DND-41 (cell line): ENCODE measurements around the gene NPC2.

Experiments
- ATAC-seq: fragments of 200-7000 bp; cut with Tn5 transposase; 3 replicates; pipeline ENCODE4 v1.9.1; 2021; ENCODE audit warnings: low read depth; ENCODE audit not compliant: insufficient read depth
- DNase-seq: peaks from one replicate; pipeline ENCODE4 v3.0.0-alpha.2; 2020
- H2AFZ ChIP-seq: 2 replicates; pipeline ENCODE4 v1.6.0; 2012; ENCODE audit warnings: low read depth, low read length
- H3K27ac ChIP-seq: 2 replicates; pipeline ENCODE4 v1.5.1; 2012; ENCODE audit warnings: low read length, inconsistent platforms
- H3K27me3 ChIP-seq: fragments of 200-600 bp; sonication (generic); 2 replicates; pipeline ENCODE4 v1.6.0; 2012; ENCODE audit warnings: low read length, mild to moderate bottlenecking, inconsistent platforms; ENCODE audit not compliant: insufficient read depth, poor library complexity
- H3K36me3 ChIP-seq: 2 replicates; pipeline ENCODE4 v1.5.1; 2012; ENCODE audit warnings: low read length, inconsistent platforms; ENCODE audit not compliant: insufficient read depth
- H3K4me1 ChIP-seq: 2 replicates; pipeline ENCODE4 v1.5.1; 2012; ENCODE audit warnings: mild to moderate bottlenecking, low read length; ENCODE audit not compliant: insufficient read depth
- H3K4me2 ChIP-seq: 2 replicates; pipeline ENCODE4 v1.6.0; 2012; ENCODE audit warnings: mild to moderate bottlenecking, moderate library complexity, low read length, inconsistent platforms; ENCODE audit not compliant: insufficient read depth
- H3K4me3 ChIP-seq, 2 experiments: fragments of 200-600 bp in 1 of 2; shearing (Covaris generic) in 1 of 2; 2 replicates each; pipeline ENCODE4 v1.5.1; 2012 to 2016; ENCODE audit warnings: inconsistent platforms in 2 of 2, low read length in 2 of 2, mild to moderate bottlenecking in 2 of 2, low read depth in 1 of 2, moderate library complexity in 1 of 2
- H3K79me2 ChIP-seq: 2 replicates; pipeline ENCODE4 v1.6.0; 2012; ENCODE audit warnings: low read length, inconsistent platforms; ENCODE audit not compliant: insufficient read depth
- H3K9ac ChIP-seq: 2 replicates; pipeline ENCODE4 v1.6.0; 2012; ENCODE audit warnings: low read depth, mild to moderate bottlenecking, inconsistent platforms, low read length, moderate library complexity
- H3K9me3 ChIP-seq: 2 replicates; pipeline ENCODE4 v1.5.1; 2012; ENCODE audit warnings: low read length, moderate library complexity, mild to moderate bottlenecking, inconsistent platforms; ENCODE audit not compliant: insufficient read depth, severe bottlenecking
- H4K20me1 ChIP-seq: 2 replicates; pipeline ENCODE4 v1.6.0; 2012; ENCODE audit warnings: low read length; ENCODE audit not compliant: insufficient read depth
- EZH2 ChIP-seq: IDR thresholded peaks from 3 replicates; pipeline ENCODE4 v1.6.1; 2012; ENCODE audit warnings: borderline replicate concordance, low read depth, mild to moderate bottlenecking, moderate library complexity, low read length, inconsistent platforms; ENCODE audit not compliant: severe bottlenecking
- TF ChIP-seq, protein P1 (sequence below): IDR thresholded peaks from 2 replicates; pipeline ENCODE4 v1.5.1; 2012; ENCODE audit warnings: borderline replicate concordance, low read length, moderate library complexity, mild to moderate bottlenecking; ENCODE audit not compliant: poor library complexity, severe bottlenecking; ENCODE audit errors: extremely low read depth

NPC2 gene

DNA sequence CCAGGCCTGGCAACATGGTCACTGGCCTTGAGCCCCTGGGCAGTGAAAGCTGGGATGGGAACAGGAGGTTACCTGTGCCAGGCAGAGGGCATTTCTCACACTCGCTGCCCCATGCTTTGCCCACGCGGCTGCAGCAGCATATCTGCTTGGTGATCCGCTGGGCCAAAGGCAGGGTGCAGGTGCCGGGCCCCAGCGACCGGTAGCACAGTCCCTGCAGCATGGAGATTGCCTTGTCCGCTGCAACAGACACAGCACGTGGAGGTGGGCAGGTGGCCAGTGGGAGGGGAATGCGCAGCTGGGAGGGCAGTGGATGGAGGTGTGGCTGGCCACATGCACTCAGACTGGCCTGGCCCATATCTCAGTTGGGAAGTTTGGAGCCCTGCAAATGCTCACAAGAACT, 35.8 kb upstream of the NPC2 start:
- Histone ChIP-seq H2AFZ (no peak overlapping the region), H3K27ac (no peak overlapping the region), H4K20me1 (no peaks in the 10 kb centered on the region), H3K4me1 (no peaks in the 10 kb centered on the region), H3K4me2 (no peak overlapping the region), H3K36me3 (no peaks in the 10 kb centered on the region), H3K9me3 (no peaks in the 10 kb centered on the region), H3K4me3 (no peak overlapping the region), H3K79me2 (no peaks in the 10 kb centered on the region), H3K9ac (no peak overlapping the region), H3K27me3 (peaks cover 4% of the 10 kb centered on the region)
- DNase-seq (no peak), ATAC-seq (no peak)
- no peak for TF ChIP-seq EZH2
- TF ChIP-seq, protein P1, sequence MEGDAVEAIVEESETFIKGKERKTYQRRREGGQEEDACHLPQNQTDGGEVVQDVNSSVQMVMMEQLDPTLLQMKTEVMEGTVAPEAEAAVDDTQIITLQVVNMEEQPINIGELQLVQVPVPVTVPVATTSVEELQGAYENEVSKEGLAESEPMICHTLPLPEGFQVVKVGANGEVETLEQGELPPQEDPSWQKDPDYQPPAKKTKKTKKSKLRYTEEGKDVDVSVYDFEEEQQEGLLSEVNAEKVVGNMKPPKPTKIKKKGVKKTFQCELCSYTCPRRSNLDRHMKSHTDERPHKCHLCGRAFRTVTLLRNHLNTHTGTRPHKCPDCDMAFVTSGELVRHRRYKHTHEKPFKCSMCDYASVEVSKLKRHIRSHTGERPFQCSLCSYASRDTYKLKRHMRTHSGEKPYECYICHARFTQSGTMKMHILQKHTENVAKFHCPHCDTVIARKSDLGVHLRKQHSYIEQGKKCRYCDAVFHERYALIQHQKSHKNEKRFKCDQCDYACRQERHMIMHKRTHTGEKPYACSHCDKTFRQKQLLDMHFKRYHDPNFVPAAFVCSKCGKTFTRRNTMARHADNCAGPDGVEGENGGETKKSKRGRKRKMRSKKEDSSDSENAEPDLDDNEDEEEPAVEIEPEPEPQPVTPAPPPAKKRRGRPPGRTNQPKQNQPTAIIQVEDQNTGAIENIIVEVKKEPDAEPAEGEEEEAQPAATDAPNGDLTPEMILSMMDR: no peak

DNA sequence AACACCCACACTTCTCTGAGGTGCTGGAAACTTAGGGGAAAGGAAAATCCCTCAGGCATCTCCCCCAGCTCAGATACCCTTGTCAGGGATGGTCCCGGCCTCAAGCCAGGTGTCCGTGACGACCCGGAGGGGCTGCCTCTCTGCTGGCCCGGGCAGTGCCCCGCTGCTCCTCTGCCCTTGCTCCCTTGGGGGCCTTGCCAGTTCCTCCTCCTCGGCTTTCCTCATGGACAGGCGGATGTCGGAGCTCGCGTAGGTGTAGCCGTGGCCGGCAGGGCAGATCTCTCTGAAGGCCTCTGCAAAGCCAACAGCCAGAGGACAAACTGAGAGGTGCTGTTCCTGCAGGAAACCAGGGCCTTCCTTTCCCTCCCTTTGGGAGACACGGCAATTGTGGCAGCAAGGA, 35.3 kb upstream of the NPC2 start:
- Histone ChIP-seq H3K79me2 (no peaks in the 10 kb centered on the region), H3K36me3 (no peaks in the 10 kb centered on the region), H3K4me2 (no peak overlapping the region), H3K9me3 (no peaks in the 10 kb centered on the region), H3K9ac (no peak overlapping the region), H3K27ac (no peak overlapping the region), H4K20me1 (no peaks in the 10 kb centered on the region), H2AFZ (no peak overlapping the region), H3K4me3 (no peak overlapping the region), H3K27me3 (peaks cover 4% of the 10 kb centered on the region), H3K4me1 (no peaks in the 10 kb centered on the region)
- no peak for TF ChIP-seq EZH2
- TF ChIP-seq, protein P1: no peak
- DNase-seq (no peak), ATAC-seq (no peak)

DNA sequence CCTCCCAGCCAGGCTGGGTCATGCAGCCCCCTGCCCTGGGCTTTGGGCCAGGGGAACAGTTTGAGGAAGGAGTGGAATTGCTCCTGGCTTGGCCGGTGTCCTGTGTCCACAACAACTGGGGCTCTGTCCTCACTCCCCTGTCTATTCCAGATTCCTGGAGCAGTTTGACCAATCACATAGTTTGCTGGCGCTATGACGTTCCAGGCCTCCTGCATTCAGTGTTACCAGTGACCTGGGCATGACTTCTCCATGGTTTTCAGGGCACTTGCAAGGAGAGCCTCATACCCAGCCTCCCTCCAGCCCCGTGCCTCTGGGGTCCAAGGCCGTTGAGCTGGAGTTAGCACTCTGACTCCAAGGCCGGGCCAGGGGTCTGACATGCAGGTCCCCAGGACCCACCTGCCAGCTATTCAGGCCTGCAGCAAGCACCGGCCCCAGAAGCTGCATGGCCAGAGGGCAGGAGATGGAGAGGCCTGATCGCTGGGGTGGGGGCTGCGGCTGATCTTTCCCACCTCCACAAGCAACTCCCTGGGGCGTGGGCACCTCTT, 34.7 kb upstream of the NPC2 start:
- H3K9me3 ChIP-seq: no peaks in the 10 kb centered on the region
- H2AFZ ChIP-seq: no peak overlapping the region
- H3K4me3 ChIP-seq: no peak overlapping the region
- ATAC-seq (no peak), DNase-seq (no peak)
- peaks cover 4% of the 10 kb centered on the region for H3K27me3 ChIP-seq
- no peaks in the 10 kb centered on the region for H4K20me1 ChIP-seq
- H3K4me1 ChIP-seq: no peaks in the 10 kb centered on the region
- no peak overlapping the region for H3K9ac ChIP-seq
- no peaks in the 10 kb centered on the region for H3K79me2 ChIP-seq
- no peak overlapping the region for H3K4me2 ChIP-seq
- no peaks in the 10 kb centered on the region for H3K36me3 ChIP-seq
- H3K27ac ChIP-seq: no peak overlapping the region
- TF ChIP-seq, protein P1: no peak
- TF ChIP-seq EZH2: no peak
